Measurements from ENCODE around the gene MLLT1.

- no peak for TF ChIP-seq POLR2A (IDR thresholded peaks at IDR 0.05; ENCODE audit: low read depth, low read length)
- TF ChIP-seq TAF1 (IDR thresholded peaks at IDR 0.05; ENCODE audit: low read depth, low read length), result no peak
- TF ChIP-seq POU2F2 (IDR thresholded peaks at IDR 0.05; ENCODE audit: low read depth, low read length), result no peak
Measured at GRCh38 chr19:6250909-6251308, 28.9 kb downstream of the MLLT1 start.

All from GM12891 (cell line).